HG03139 (cell line): ENCODE results near the gene CX3CL1.
"Not testable (repeated sequence)": the region's sequence is repeated elsewhere in the genome, so short reads cannot be mapped to it uniquely, and the experiment has no call there.

Experiments
- ATAC-seq: cut with Tn5 transposase; IDR thresholded peaks from one replicate; pipeline ENCODE4 v1.9.1; 2021; ENCODE audit not compliant: unreplicated experiment

CX3CL1 gene

GRCh38 chr16:57381791-57382534 lies 9.7 kb downstream of the CX3CL1 start:
- ATAC-seq = no peak

- no peak for ATAC-seq
These were observed 10.4 kb downstream of the CX3CL1 start for GRCh38 chr16:57382535-57383275.

GRCh38 chr16:57383276-57384247 lies 11.3 kb downstream of the CX3CL1 start:
- ATAC-seq = no peak

GRCh38 chr16:57384248-57385070 lies 12.2 kb downstream of the CX3CL1 start:
- no peak for ATAC-seq

- ATAC-seq = no peak
These were observed 12.8 kb downstream of the CX3CL1 start for GRCh38 chr16:57385083-57385482.

- ATAC-seq = no peak
These were observed 14.2 kb downstream of the CX3CL1 start for GRCh38 chr16:57386381-57386951.

- ATAC-seq = no peak
These were observed 15.5 kb downstream of the CX3CL1 start for GRCh38 chr16:57387598-57388354.

GRCh38 chr16:57388359-57389086 lies 16.2 kb downstream of the CX3CL1 start:
- no peak for ATAC-seq

- ATAC-seq = no peak
These were observed 16.8 kb downstream of the CX3CL1 start for GRCh38 chr16:57389087-57389468.

- ATAC-seq = no peak
These were observed 18.5 kb downstream of the CX3CL1 start for GRCh38 chr16:57390636-57391295.

- no peak for ATAC-seq
These were observed 19.0 kb downstream of the CX3CL1 start for GRCh38 chr16:57391300-57391699.

- ATAC-seq = no peak
These were observed 19.4 kb downstream of the CX3CL1 start for GRCh38 chr16:57391708-57392107.

GRCh38 chr16:57392694-57393093 lies 20.4 kb downstream of the CX3CL1 start:
- no peak for ATAC-seq

GRCh38 chr16:57394444-57394843 lies 22.2 kb downstream of the CX3CL1 start:
- no peak for ATAC-seq

- no peak for ATAC-seq
These were observed 22.7 kb downstream of the CX3CL1 start for GRCh38 chr16:57395026-57395425.

GRCh38 chr16:57396786-57397185 lies 24.5 kb downstream of the CX3CL1 start:
- no peak for ATAC-seq

- not testable (repeated sequence) for ATAC-seq
These were observed 25.2 kb downstream of the CX3CL1 start for GRCh38 chr16:57397493-57397892.

- no peak for ATAC-seq
These were observed 29.8 kb downstream of the CX3CL1 start for GRCh38 chr16:57401943-57402640.
